ENCODE measurements around the gene CCDC85B. TPM values are rescaled to one million over a fixed set of nuclear protein-coding genes. Genes with fewer than 3 reads are reported as not detected.
A peak's percentile ranks its signal among the peaks of the same experiment; 100 is the strongest.

Gene CCDC85B
- total RNA-seq (ENCODE audit: low replicate concordance): 3.9 and 23.1 TPM in 2 replicates

- Histone ChIP-seq H3K79me2 (ENCODE audit: low read depth) (peaks cover 31% of the 10 kb centered on the region), H3K36me3 (no peaks in the 10 kb centered on the region), H3K4me3 (peak within 1 kb of the TSS; percentile 66), H3K4me1 (peaks cover 24% of the 10 kb centered on the region), H3K27ac (no peak within 1 kb of the TSS), H4K20me1 (ENCODE audit: low read depth) (peaks cover 14% of the 10 kb centered on the region), H3K9ac (no peak within 1 kb of the TSS), H3K9me3 (ENCODE audit: low read depth) (no peaks in the 10 kb centered on the region), H2AFZ (replicated peaks) (peak within 1 kb of the TSS; percentile 20), H3K4me2 (peak within 1 kb of the TSS; percentile 91), H3F3A (ENCODE audit: low read depth) (peaks cover 48% of the 10 kb centered on the region), H3K27me3 (peaks cover 18% of the 10 kb centered on the region)
- H3K36me3 Mint-ChIP-seq: peaks cover 8% of the 10 kb centered on the region
- H3K27me3 Mint-ChIP-seq (ENCODE audit: insufficient read depth, low read depth): peaks cover 8% of the 10 kb centered on the region
- peaks cover 51% of the 10 kb centered on the region for H3K4me1 Mint-ChIP-seq
- H3K9me3 Mint-ChIP-seq: no peaks in the 10 kb centered on the region
- peak; percentile 96 for DNase-seq (ENCODE audit: low spot score)
- H3K27ac Mint-ChIP-seq: peak within 1 kb of the TSS; percentile 91
- peak; percentile 31 for TF ChIP-seq EZH2phosphoT487 (IDR thresholded peaks at IDR 0.05)
- peak; percentile 54 for TF ChIP-seq EZH2 (IDR thresholded peaks at IDR 0.05)
- TF ChIP-seq, protein P1, sequence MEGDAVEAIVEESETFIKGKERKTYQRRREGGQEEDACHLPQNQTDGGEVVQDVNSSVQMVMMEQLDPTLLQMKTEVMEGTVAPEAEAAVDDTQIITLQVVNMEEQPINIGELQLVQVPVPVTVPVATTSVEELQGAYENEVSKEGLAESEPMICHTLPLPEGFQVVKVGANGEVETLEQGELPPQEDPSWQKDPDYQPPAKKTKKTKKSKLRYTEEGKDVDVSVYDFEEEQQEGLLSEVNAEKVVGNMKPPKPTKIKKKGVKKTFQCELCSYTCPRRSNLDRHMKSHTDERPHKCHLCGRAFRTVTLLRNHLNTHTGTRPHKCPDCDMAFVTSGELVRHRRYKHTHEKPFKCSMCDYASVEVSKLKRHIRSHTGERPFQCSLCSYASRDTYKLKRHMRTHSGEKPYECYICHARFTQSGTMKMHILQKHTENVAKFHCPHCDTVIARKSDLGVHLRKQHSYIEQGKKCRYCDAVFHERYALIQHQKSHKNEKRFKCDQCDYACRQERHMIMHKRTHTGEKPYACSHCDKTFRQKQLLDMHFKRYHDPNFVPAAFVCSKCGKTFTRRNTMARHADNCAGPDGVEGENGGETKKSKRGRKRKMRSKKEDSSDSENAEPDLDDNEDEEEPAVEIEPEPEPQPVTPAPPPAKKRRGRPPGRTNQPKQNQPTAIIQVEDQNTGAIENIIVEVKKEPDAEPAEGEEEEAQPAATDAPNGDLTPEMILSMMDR (IDR thresholded peaks at IDR 0.05): peak; percentile 40
- H3K4me3 Mint-ChIP-seq: peak within 1 kb of the TSS; percentile 98
Observed at GRCh38 chr11:65890324-65891218, at the start of gene CCDC85B. TSS of gene CCDC85B (plus strand) at chr11:65890673. CDS start at chr11:65890784, 111 bp downstream.

- TF ChIP-seq, protein P1 (IDR thresholded peaks at IDR 0.05): no peak
- TF ChIP-seq EZH2phosphoT487 (IDR thresholded peaks at IDR 0.05): no peak
- no peak for TF ChIP-seq EZH2 (IDR thresholded peaks at IDR 0.05)
- Histone ChIP-seq H3F3A (ENCODE audit: low read depth) (no peaks in the 10 kb centered on the region), H2AFZ (replicated peaks) (no peak overlapping the region), H3K27ac (no peak overlapping the region), H3K79me2 (ENCODE audit: low read depth) (no peaks in the 10 kb centered on the region), H4K20me1 (ENCODE audit: low read depth) (no peaks in the 10 kb centered on the region), H3K4me3 (no peak overlapping the region), H3K36me3 (no peaks in the 10 kb centered on the region), H3K4me1 (no peaks in the 10 kb centered on the region), H3K4me2 (no peak overlapping the region), H3K27me3 (no peaks in the 10 kb centered on the region), H3K9ac (no peak overlapping the region), H3K9me3 (ENCODE audit: low read depth) (no peaks in the 10 kb centered on the region)
- no peak overlapping the region for H3K27ac Mint-ChIP-seq
- H3K4me3 Mint-ChIP-seq: no peak overlapping the region
- no peaks in the 10 kb centered on the region for H3K36me3 Mint-ChIP-seq
- peaks cover under 1% of the 10 kb centered on the region for H3K9me3 Mint-ChIP-seq
- H3K27me3 Mint-ChIP-seq (ENCODE audit: insufficient read depth, low read depth): peaks cover 2% of the 10 kb centered on the region
- no peaks in the 10 kb centered on the region for H3K4me1 Mint-ChIP-seq
- DNase-seq (ENCODE audit: low spot score): no peak
Observed at GRCh38 chr11:65842144-65842543, 48.3 kb upstream of the CCDC85B start.

GRCh38 chr11:65843811-65844210 is 46.7 kb upstream of the CCDC85B start:
- Histone ChIP-seq H3K36me3 (no peaks in the 10 kb centered on the region), H3K27ac (no peak overlapping the region), H4K20me1 (ENCODE audit: low read depth) (no peaks in the 10 kb centered on the region), H3K79me2 (ENCODE audit: low read depth) (no peaks in the 10 kb centered on the region), H3K4me3 (no peak overlapping the region), H3K4me2 (no peak overlapping the region), H3K4me1 (no peaks in the 10 kb centered on the region), H2AFZ (replicated peaks) (no peak overlapping the region), H3K27me3 (no peaks in the 10 kb centered on the region), H3F3A (ENCODE audit: low read depth) (no peaks in the 10 kb centered on the region), H3K9ac (no peak overlapping the region), H3K9me3 (ENCODE audit: low read depth) (no peaks in the 10 kb centered on the region)
- Mint-ChIP-seq H3K36me3 (no peaks in the 10 kb centered on the region), H3K27ac (no peak overlapping the region), H3K4me1 (no peaks in the 10 kb centered on the region), H3K4me3 (no peak overlapping the region), H3K9me3 (no peaks in the 10 kb centered on the region), H3K27me3 (ENCODE audit: insufficient read depth, low read depth) (peaks cover 3% of the 10 kb centered on the region)
- DNase-seq (ENCODE audit: low spot score): no peak
- TF ChIP-seq, protein P1 (IDR thresholded peaks at IDR 0.05): no peak
- TF ChIP-seq EZH2 (IDR thresholded peaks at IDR 0.05): no peak
- no peak for TF ChIP-seq EZH2phosphoT487 (IDR thresholded peaks at IDR 0.05)

Measured in neural progenitor cell (in vitro differentiated cells).